Astrocyte of the cerebellum (primary cell): ENCODE data around the gene ZC3HAV1.
"Not testable (repeated sequence)": the region's sequence is repeated elsewhere in the genome, so short reads cannot be mapped to it uniquely, and the experiment has no call there.

Experiments
- DNase-seq: peaks from one replicate; pipeline ENCODE4 v3.0.0-alpha.2; 2011; ENCODE audit warnings: low read depth
- H3K4me3 ChIP-seq: 2 replicates; pipeline ENCODE4 v1.5.1; 2011; ENCODE audit warnings: mild to moderate bottlenecking, low read depth, low read length, moderate library complexity
- CTCF ChIP-seq: IDR thresholded peaks from 2 replicates; pipeline ENCODE4 v1.5.1; 2012; ENCODE audit warnings: low read length, low read depth, moderate library complexity, mild to moderate bottlenecking; ENCODE audit errors: missing control alignments
- in situ Hi-C: cut with HindIII; loops from 2 replicates; pipeline ENCODE4 v1.10.0; 2017; ENCODE audit warnings: low sequenced_read_pairs

The ZC3HAV1 gene

GRCh38 chr7:139099172-139099947 is 10.2 kb downstream of the ZC3HAV1 start:
- in situ Hi-C loops = no loop called here
- DNase-seq = no peak
- no peak overlapping the region for H3K4me3 ChIP-seq
- no peak for TF ChIP-seq CTCF

- in situ Hi-C loops = no loop called here
- H3K4me3 ChIP-seq = no peak overlapping the region
- DNase-seq = no peak
- TF ChIP-seq CTCF = no peak
Observed at GRCh38 chr7:139095194-139095659, 14.3 kb downstream of the ZC3HAV1 start.

GRCh38 chr7:139094596-139094995 is 14.9 kb downstream of the ZC3HAV1 start:
- no peak for DNase-seq
- in situ Hi-C loops = no loop called here
- no peak for TF ChIP-seq CTCF
- H3K4me3 ChIP-seq = no peak overlapping the region

GRCh38 chr7:139094030-139094429 is 15.5 kb downstream of the ZC3HAV1 start:
- no peak for TF ChIP-seq CTCF
- in situ Hi-C loops = no loop called here
- DNase-seq = no peak
- H3K4me3 ChIP-seq = no peak overlapping the region

GRCh38 chr7:139093512-139093911 is 16.0 kb downstream of the ZC3HAV1 start:
- in situ Hi-C loops, H3K4me3 ChIP-seq, DNase-seq: not testable (repeated sequence)

- no peak for TF ChIP-seq CTCF
- H3K4me3 ChIP-seq = no peak overlapping the region
- in situ Hi-C loops = no loop called here
- no peak for DNase-seq
Observed at GRCh38 chr7:139092090-139092796, 17.3 kb downstream of the ZC3HAV1 start.

- no peak overlapping the region for H3K4me3 ChIP-seq
- in situ Hi-C loops = no loop called here
- DNase-seq = no peak
- TF ChIP-seq CTCF = no peak
Observed at GRCh38 chr7:139091677-139091996, 17.9 kb downstream of the ZC3HAV1 start.
